Spinal cord (tissue), 10 donors: ENCODE measurements around the gene ATP2B2. TPM values are rescaled to one million over a fixed set of nuclear protein-coding genes. Genes with fewer than 3 reads are reported as not detected.
"Not testable (repeated sequence)": the region's sequence is repeated elsewhere in the genome, so short reads cannot be mapped to it uniquely, and the experiment has no call there.

Experiments
- DNase-seq, 6 donors: peaks; one replicate each; pipeline versions ENCODE4 v3.0.0 to v3.0.0-alpha.2; 2013 to 2015; ENCODE audit warnings: low spot score in 6 of 6, low read depth in 4 of 6
- H3K27ac ChIP-seq: one replicate; pipeline ENCODE4 v1.5.1; 2013; ENCODE audit warnings: low read depth, low read length, control low read depth
- H3K27me3 ChIP-seq: one replicate; pipeline ENCODE4 v1.6.1; 2013; ENCODE audit warnings: low read length; ENCODE audit not compliant: control insufficient read depth, insufficient read depth
- H3K36me3 ChIP-seq: one replicate; pipeline ENCODE4 v1.6.1; 2013; ENCODE audit warnings: low read length; ENCODE audit not compliant: control insufficient read depth, insufficient read depth
- H3K4me1 ChIP-seq: one replicate; pipeline ENCODE4 v1.6.1; 2013; ENCODE audit warnings: low read length; ENCODE audit not compliant: control insufficient read depth, insufficient read depth
- H3K4me3 ChIP-seq: one replicate; pipeline ENCODE4 v1.5.1; 2013; ENCODE audit warnings: low read depth, low read length, control low read depth
- H3K9me3 ChIP-seq: one replicate; pipeline ENCODE4 v1.6.1; 2013; ENCODE audit warnings: low read length; ENCODE audit not compliant: control insufficient read depth, insufficient read depth
- WGBS: methylation state at CpG from one replicate; pipeline ENCODE4 v1.1.5; 2013; ENCODE audit warnings: missing lambda C conversion rate; ENCODE audit not compliant: insufficient coverage; 5-methylcytosine and 5-hydroxymethylcytosine counted together
- polyA plus RNA-seq, 2 donors: library from polyadenylated mRNA; unstranded; fragments of 120-200 nt; gene quantifications; one replicate each; pipeline ENCODE4 v1.2.1, GENCODE V29; 2013; ENCODE audit not compliant: insufficient read length in 2 of 2
- total RNA-seq, 2 donors: library from RNA; depleted of rRNA in 1 of 2; stranded (reverse); fragments of 120-200 nt in 1 of 2; fragments of >200 nt in 1 of 2; gene quantifications; one replicate each; pipeline versions ENCODE4 v1.2.3 to v1.2.4, GENCODE V29; 2013 to 2014
- donor health status: healthy.

The ATP2B2 gene
- total and polyA plus RNA-seq, 4 donors = 25.2 to 94.5 (median 80.4) TPM

GRCh38 chr3:10305331-10305902 lies 200.0 kb downstream of the ATP2B2 start:
- WGBS = 85% methylated on average over 3 of the region's 4 CpGs
- Histone ChIP-seq H3K9me3 (no peaks in the 10 kb centered on the region), H3K36me3 (peaks cover 77% of the 10 kb centered on the region)

GRCh38 chr3:10304905-10305304 lies 200.5 kb downstream of the ATP2B2 start:
- H3K36me3 ChIP-seq = peaks cover 77% of the 10 kb centered on the region
- WGBS = 94% methylated on average over 6 of the region's 8 CpGs

More at GRCh38 chr3:10305331-10305902, 200.0 kb downstream of the ATP2B2 start:
- no peaks in the 10 kb centered on the region for H3K4me1 ChIP-seq
- H3K4me3 ChIP-seq = no peak overlapping the region
- no peak for DNase-seq
- no peaks in the 10 kb centered on the region for H3K27me3 ChIP-seq
- H3K27ac ChIP-seq = no peak overlapping the region

GRCh38 chr3:10303785-10304184 lies 201.6 kb downstream of the ATP2B2 start:
- no peaks in the 10 kb centered on the region for H3K4me1 ChIP-seq
- peaks cover 77% of the 10 kb centered on the region for H3K36me3 ChIP-seq
- no peak overlapping the region for H3K27ac ChIP-seq
- 94% methylated on average over 8 of the region's 8 CpGs for WGBS
- DNase-seq = no peak
- H3K4me3 ChIP-seq = no peak overlapping the region
- H3K9me3 ChIP-seq = no peaks in the 10 kb centered on the region
- H3K27me3 ChIP-seq = no peaks in the 10 kb centered on the region

More at GRCh38 chr3:10304905-10305304, 200.5 kb downstream of the ATP2B2 start:
- Histone ChIP-seq H3K4me3 (no peak overlapping the region), H3K4me1 (no peaks in the 10 kb centered on the region), H3K27ac (no peak overlapping the region), H3K9me3 (no peaks in the 10 kb centered on the region), H3K27me3 (no peaks in the 10 kb centered on the region)
- no peak for DNase-seq

GRCh38 chr3:10303105-10303504 lies 202.3 kb downstream of the ATP2B2 start:
- H3K9me3 ChIP-seq = no peaks in the 10 kb centered on the region
- H3K27me3 ChIP-seq = no peaks in the 10 kb centered on the region
- WGBS = 91% methylated on average over 7 of the region's 9 CpGs
- H3K36me3 ChIP-seq = peaks cover 76% of the 10 kb centered on the region
- DNase-seq = no peak
- H3K4me1 ChIP-seq = no peaks in the 10 kb centered on the region
- no peak overlapping the region for H3K27ac ChIP-seq
- H3K4me3 ChIP-seq = no peak overlapping the region

GRCh38 chr3:10300087-10300486 lies 205.3 kb downstream of the ATP2B2 start:
- peaks cover 69% of the 10 kb centered on the region for H3K36me3 ChIP-seq
- H3K9me3 ChIP-seq = no peaks in the 10 kb centered on the region
- no peak for DNase-seq
- H3K4me3 ChIP-seq = no peak overlapping the region
- H3K4me1 ChIP-seq = no peaks in the 10 kb centered on the region
- H3K27me3 ChIP-seq = no peaks in the 10 kb centered on the region
- no peak overlapping the region for H3K27ac ChIP-seq
- 93% methylated on average over 8 of the region's 9 CpGs for WGBS

- 95% methylated on average over 5 of the region's 6 CpGs for WGBS
- Histone ChIP-seq H3K4me1 (no peaks in the 10 kb centered on the region), H3K27me3 (no peaks in the 10 kb centered on the region), H3K36me3 (peaks cover 65% of the 10 kb centered on the region), H3K4me3 (no peak overlapping the region), H3K27ac (no peak overlapping the region), H3K9me3 (no peaks in the 10 kb centered on the region)
- no peak for DNase-seq
Observed at GRCh38 chr3:10299679-10300078, 205.7 kb downstream of the ATP2B2 start.

GRCh38 chr3:10299175-10299574 lies 206.2 kb downstream of the ATP2B2 start:
- DNase-seq = peak in 1 of 6 donors; percentile 19

GRCh38 chr3:10298064-10298463 lies 207.3 kb downstream of the ATP2B2 start:
- H3K4me1 ChIP-seq, H3K27ac ChIP-seq, H3K9me3 ChIP-seq, H3K4me3 ChIP-seq, H3K27me3 ChIP-seq, DNase-seq: not testable (repeated sequence)
- H3K36me3 ChIP-seq = peaks cover 55% of the 10 kb centered on the region
- WGBS = no CpG with 5 or more reads among the region's 1 CpG

More at GRCh38 chr3:10299175-10299574, 206.2 kb downstream of the ATP2B2 start:
- H3K4me1 ChIP-seq = no peaks in the 10 kb centered on the region
- H3K27ac ChIP-seq = no peak overlapping the region
- no peak overlapping the region for H3K4me3 ChIP-seq
- peaks cover 62% of the 10 kb centered on the region for H3K36me3 ChIP-seq
- H3K27me3 ChIP-seq = no peaks in the 10 kb centered on the region
- H3K9me3 ChIP-seq = no peaks in the 10 kb centered on the region
- no CpG with 5 or more reads among the region's 2 CpGs for WGBS

- Histone ChIP-seq H3K9me3 (no peaks in the 10 kb centered on the region), H3K36me3 (peaks cover 41% of the 10 kb centered on the region), H3K27ac (no peak overlapping the region), H3K4me3 (no peak overlapping the region), H3K4me1 (no peaks in the 10 kb centered on the region), H3K27me3 (no peaks in the 10 kb centered on the region)
- 92% methylated on average over 12 of the region's 12 CpGs for WGBS
- no peak for DNase-seq
Observed at GRCh38 chr3:10294030-10294586, 211.3 kb downstream of the ATP2B2 start.
